GM18502 (cell line): ENCODE measurements around the gene ATG10.
"Not testable (repeated sequence)": the region's sequence is repeated elsewhere in the genome, so short reads cannot be mapped to it uniquely, and the experiment has no call there.

Source experiments
- ATAC-seq: cut with Tn5 transposase; IDR thresholded peaks from one replicate; pipeline ENCODE4 v1.9.1; 2021; ENCODE audit warnings: mild to moderate bottlenecking; ENCODE audit not compliant: unreplicated experiment, poor library complexity

Gene ATG10

DNA sequence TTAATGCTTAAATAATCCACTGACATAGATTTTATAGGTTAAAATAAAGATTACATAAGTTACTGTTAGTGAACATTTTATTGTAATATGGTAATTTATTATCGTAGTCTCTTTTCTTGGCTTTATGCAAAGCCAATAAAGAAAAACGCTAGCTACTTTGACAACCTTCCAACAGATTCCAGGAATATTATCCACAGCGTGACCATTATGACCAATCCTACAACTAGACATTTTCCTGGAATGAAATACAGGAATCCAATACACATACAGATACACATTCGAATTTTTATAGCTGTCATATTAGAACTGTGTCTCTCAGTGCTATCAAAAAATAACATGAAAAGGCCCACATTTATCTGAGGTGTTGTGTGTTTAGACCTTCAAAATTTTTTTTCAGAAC lies 293.2 kb downstream of the ATG10 start:
- no peak for ATAC-seq

GRCh38 chr5:82267297-82267933 lies 295.6 kb downstream of the ATG10 start:
- ATAC-seq: not testable (repeated sequence)

- ATAC-seq: not testable (repeated sequence)
Observed at GRCh38 chr5:82269363-82269762, 297.5 kb downstream of the ATG10 start.

GRCh38 chr5:82272571-82273356 lies 300.9 kb downstream of the ATG10 start:
- not testable (repeated sequence) for ATAC-seq

- ATAC-seq: not testable (repeated sequence)
Observed at GRCh38 chr5:82273426-82273825, 301.6 kb downstream of the ATG10 start.

- no peak for ATAC-seq
Observed at GRCh38 chr5:82274343-82275211, 302.8 kb downstream of the ATG10 start.

DNA sequence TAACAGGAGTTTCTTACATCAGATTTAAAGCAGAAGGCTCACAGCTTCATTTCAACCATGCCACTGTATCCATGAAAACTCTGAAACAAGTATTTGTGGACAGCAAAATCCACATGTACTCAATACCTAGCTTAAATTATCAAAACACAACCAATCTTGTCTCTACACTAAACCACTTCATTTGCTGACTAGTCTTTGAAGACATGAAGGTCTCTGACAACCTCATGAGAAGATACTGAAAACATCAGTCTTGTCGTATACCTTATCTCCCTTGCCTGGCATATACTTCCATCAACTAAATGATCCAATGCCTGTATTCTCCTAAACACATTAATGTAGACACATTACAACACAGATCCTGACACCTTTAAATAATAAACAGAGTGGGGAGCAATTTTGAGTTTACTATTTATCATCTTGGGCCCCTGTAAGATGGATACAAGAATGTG lies 303.4 kb downstream of the ATG10 start:
- no peak for ATAC-seq

GRCh38 chr5:82276800-82277612 lies 305.2 kb downstream of the ATG10 start:
- no peak for ATAC-seq

- no peak for ATAC-seq
Observed at GRCh38 chr5:82277613-82277986, 305.8 kb downstream of the ATG10 start.

GRCh38 chr5:82277987-82278710 lies 306.3 kb downstream of the ATG10 start, which contains the start of gene RPS23:
Gene RPS23 (minus strand): TSS chr5:82278354. CDS start chr5:82278323, 31 bp downstream.
- peak; percentile 93 for ATAC-seq

DNA sequence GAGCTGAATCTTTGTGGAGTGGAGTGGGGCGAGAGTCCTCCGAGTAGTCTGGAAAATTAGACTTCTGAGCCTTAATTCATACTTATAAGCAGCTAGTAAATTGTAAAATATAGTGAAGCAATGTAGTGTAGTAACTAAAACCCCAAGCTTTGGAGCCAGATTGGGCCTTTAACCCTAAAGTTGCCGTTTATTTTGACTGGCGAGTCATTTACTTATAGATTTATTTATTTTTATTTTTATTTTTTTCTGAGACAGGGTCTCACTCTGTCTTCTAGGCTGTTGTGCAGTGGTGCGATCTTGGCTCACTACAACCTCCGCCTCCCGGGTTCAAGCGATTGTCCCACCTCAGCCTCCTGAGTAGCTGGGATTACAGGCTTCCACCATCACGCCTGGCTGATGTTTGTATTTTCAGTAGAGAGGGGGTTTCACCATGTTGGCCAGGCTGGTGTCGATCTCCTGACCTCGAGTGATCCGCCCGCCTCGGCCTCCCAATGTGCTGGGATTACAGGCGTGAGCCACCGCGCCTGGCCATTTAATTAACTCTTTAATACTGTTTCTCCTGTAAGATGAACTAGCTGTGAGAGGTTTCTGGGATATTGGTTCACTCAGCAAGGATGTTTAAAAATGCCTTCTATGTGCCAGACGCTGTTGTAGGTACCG lies 307.0 kb downstream of the ATG10 start:
- no peak for ATAC-seq

DNA sequence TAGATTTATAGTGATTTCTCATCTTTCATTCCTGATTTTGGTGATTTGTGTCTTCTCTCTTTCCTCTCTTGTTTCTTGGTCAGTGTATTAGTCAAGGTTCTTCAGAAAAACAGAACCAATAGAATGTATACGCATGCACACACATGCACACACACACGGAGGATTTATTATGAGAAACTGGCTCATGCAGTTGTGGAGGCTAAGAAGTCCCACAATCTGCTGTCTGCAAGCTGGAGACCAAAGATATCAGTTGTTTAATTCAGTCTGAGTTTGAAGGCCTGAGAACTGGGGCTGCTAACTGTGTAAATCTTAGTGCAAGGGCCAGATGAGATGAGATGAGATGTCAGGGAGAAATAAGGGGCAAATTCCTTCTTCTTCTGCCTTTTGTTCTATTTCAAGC lies 312.1 kb downstream of the ATG10 start:
- ATAC-seq: no peak

GRCh38 chr5:82285206-82285605 lies 313.4 kb downstream of the ATG10 start:
- no peak for ATAC-seq

GRCh38 chr5:82287625-82288024 lies 315.8 kb downstream of the ATG10 start:
- no peak for ATAC-seq

- ATAC-seq: no peak
Observed at GRCh38 chr5:82290005-82290404, 318.2 kb downstream of the ATG10 start.

DNA sequence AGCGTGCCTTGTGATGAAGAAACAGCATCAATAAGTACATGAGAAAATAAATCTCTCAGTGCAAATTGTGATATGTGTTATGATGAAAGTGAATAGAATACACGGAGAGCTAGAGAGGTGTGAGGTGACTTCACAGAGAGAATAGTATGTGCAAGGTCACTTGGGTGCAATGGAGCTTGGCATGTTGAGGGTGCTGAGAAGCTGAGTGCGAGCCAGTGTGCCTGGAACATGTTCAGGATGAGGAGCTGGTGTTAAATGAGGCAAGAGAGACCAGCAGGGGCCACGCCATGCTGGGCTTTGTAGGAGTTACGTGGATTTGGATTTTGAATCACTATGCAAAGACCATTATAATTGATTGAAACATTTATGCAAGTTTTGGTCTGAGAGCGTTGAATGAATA lies 319.1 kb downstream of the ATG10 start:
- no peak for ATAC-seq

DNA sequence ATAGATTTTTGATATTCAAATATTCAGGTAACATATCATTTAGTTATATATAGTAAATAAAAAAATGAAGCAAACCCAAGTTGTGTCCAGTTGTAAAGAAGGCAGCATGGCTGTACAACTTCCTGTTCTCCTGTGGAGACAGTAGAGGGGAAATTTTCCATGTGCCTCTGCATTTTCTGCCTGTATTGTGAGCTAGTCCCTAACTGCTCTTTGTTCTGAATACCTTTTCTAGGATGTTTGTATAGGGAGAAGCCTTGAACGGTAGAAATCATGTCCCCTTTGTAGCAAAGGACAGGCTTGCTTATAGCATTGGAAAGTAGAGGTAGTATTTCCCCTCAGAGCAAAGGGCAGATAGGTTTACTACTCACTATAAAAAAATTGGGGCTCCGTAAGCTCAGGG lies 319.6 kb downstream of the ATG10 start:
- ATAC-seq: no peak

DNA sequence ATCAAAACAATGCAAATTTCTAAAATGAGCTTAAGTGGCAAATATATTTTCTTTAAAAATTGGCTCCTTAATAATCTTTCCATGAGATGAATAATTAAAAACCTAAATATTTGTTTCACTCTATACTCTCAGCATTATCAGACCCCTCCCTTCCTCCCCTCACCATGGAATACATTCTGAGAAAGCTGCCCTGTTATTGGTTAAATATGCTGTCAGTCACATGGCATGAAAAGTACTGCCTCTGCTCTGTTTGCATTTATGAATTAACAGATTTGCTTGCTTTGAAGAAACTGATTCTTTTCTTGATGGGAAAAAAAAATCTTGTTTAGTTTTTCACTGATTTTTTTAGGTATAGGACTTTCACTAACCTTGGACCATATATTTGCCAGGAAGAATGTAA lies 323.3 kb downstream of the ATG10 start:
- ATAC-seq: no peak
